B cell (primary cell): ENCODE results near the gene IL36A.

Experiments
- CTCF ChIP-seq: fragments of 200-600 bp; IDR thresholded peaks from one replicate; pipeline ENCODE4 v1.8.0; 2022; ENCODE audit warnings: antibody characterized with exemption, mild to moderate bottlenecking
- EZH2 ChIP-seq: IDR thresholded peaks from 2 replicates; pipeline ENCODE4 v1.6.1; 2012; ENCODE audit warnings: borderline replicate concordance, low read depth, mild to moderate bottlenecking, moderate library complexity, low read length; ENCODE audit not compliant: insufficient read depth, poor library complexity, severe bottlenecking

DNA sequence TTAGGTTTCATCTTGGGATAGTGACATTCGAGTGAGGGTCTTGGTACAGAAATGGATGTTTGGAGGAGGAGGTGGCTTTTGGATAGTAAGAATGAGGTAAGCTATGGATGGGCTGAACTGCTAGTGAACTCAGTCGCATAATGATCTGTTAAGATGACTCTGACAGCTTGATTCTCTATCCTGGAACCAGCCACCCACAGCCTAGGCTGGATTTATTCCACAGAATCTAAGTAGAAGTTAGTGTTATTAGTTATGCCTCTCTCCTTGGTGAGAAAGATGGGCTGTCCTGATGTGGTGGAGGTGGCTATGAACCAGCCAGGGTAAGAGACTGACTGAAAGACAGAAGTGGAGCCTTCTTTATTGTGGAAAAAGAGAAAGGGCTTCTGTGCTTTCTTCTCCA, 22.4 kb downstream of the IL36A start:
- TF ChIP-seq CTCF (no peak), EZH2 (no peak)
